ENCODE measurements around the gene PPFIA2.

- no peak for TF ChIP-seq CTCF (IDR thresholded peaks at IDR 0.05)
- no peak for TF ChIP-seq EP300 (IDR thresholded peaks at IDR 0.05; ENCODE audit: low read depth)
Observed at GRCh38 chr12:81758421-81759189, 545 bp downstream of the PPFIA2 start.
